HG03103 (cell line): ENCODE measurements around the gene ZNF785.
"Not testable (repeated sequence)": the region's sequence is repeated elsewhere in the genome, so short reads cannot be mapped to it uniquely, and the experiment has no call there.

Source experiments
- ATAC-seq: cut with Tn5 transposase; IDR thresholded peaks from one replicate; pipeline ENCODE4 v1.9.1; 2021; ENCODE audit warnings: low read depth; ENCODE audit not compliant: unreplicated experiment

The ZNF785 gene

DNA sequence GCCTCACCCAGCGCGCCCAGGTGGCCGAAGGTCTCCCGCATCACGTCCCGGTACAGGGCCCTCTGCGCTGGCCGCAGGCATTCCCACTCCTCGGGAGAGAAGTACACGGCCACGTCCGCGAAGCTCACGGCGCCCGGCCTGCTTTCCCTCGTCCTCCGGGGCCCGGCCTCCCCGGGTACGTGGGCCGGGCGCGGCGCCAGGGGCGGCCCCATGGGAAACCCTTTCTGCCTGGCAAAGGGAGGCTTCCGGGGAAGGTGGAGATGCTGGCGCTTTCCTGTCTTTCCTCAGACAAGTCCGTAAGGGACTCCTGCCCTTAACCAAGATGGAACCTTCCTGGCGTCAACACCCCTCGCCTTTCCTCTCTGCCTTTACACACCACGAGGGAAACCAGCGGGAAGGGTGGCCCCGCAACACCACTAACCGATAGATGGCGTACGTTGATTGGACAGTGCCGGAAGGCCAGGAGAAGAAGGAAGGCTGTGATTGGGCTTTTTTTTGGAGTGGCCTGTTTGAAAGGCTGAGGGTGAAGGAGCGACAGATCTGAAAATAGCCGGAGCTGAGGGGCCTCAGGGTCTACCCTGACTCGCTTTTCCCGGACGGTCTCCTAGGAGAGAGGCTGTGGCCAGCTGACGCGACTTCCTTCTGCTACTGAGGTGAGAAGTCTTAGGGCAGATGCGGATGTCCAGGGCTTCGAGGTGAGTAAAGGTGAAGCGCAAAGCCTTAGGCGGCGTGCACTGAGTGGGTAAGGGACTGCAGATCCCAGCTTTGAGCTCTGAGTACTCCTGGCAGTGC, at the start of gene ZNF785:
ZNF785 (minus strand) TSS at position 298 of the 792 bp plus-strand sequence; CDS start at position 212, 86 bp downstream.
- peak; percentile 84 for ATAC-seq

DNA sequence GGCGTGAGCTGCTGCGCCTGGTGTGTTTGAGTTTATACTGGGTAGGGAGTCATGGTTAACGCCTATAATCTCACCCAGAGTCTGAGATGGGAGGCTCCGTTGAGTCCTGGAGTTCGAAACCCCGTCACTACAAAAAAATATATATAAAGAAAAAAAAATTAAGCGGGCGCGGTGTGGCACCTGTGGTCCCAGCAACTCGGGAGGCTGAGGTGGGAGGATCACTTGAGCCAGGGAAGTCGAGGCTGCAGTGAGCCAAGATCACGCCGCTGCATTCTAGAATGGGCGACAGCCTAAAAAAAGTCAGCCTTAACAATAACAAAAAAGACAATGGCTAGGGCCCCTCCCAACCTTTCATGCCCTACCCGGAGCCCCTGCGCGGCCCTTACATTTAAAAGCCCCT, 48.0 kb upstream of the ZNF785 start:
- no peak for ATAC-seq

DNA sequence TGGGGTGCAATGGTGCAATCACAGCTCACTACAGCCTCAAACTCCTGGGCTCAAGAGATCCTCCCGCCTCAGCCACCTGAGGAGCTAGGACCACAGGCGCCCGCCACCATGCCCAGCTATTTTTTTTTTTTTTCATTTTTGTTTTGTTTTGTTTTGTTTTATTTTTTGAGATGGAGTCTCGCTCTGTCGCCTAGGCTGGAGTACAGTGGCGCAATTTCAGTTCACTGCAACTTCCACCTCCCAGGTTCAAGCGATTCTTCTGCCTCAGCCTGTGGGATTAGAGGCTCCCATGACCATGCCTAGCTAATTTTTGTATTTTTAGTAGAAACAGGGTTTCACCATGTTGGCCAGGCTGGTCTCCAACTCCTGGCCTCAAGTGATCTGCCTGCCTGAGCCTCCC, 47.0 kb upstream of the ZNF785 start:
- ATAC-seq = not testable (repeated sequence)

DNA sequence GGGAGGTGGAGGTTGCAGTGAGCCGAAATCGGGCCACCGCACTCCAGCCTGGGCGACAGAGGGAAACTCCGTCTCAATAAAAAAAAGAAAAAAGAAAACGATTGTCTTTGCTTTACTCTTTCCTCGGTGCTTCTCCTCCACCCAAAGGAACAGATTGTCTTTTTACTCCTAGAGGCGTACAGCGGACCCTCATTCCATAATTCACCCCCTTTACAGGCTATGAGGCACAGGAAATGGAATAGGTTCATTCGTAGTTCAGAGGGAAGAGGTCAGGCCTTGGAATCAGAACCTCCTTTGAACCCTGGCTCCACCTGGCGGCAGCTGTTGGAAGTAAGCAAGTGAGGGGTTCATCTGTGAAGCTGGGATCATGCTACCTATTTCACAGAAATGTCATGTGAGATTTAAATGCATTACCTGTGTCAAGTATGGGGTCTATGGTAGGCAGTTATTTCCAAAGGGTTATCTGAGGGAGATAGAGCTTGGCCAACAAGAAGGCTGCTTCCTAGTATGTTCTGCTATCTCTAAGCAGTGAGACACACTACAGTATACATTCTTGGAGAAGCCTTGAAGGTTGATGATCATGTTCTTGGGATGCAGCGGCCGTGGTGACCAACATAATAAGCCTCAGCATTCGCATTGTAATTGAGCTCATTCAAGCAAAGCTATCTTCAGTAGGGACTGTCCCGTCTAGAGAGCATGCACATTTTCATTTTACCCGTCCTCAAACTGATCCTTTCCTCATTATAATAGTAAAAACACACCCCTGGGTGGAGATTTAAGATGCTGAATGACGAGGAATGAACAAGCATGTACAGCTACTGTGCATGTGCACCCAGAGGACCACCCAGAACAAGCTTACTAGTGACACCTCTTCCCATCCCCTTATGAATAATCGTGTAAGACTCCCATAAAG, 43.4 kb upstream of the ZNF785 start:
- ATAC-seq = no peak

DNA sequence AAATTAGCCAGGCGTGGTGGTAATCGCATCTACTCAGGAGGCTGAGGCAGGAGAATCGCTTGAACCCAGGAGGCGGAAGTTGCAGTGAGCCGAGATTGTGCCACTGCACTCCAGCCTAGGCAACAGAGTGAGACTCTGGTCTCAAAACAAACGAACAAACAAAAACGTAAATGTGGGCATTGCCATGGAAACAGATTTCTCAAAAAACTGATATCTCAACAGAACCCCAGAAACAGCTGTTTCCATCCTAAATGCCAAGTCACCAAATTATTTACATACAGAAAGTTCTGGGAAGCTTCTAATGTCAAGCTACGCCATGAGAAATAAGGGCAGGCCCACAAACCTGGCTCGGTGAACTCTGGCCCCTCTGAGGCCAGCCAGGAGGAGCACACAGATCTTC, 40.7 kb upstream of the ZNF785 start:
- ATAC-seq = no peak

DNA sequence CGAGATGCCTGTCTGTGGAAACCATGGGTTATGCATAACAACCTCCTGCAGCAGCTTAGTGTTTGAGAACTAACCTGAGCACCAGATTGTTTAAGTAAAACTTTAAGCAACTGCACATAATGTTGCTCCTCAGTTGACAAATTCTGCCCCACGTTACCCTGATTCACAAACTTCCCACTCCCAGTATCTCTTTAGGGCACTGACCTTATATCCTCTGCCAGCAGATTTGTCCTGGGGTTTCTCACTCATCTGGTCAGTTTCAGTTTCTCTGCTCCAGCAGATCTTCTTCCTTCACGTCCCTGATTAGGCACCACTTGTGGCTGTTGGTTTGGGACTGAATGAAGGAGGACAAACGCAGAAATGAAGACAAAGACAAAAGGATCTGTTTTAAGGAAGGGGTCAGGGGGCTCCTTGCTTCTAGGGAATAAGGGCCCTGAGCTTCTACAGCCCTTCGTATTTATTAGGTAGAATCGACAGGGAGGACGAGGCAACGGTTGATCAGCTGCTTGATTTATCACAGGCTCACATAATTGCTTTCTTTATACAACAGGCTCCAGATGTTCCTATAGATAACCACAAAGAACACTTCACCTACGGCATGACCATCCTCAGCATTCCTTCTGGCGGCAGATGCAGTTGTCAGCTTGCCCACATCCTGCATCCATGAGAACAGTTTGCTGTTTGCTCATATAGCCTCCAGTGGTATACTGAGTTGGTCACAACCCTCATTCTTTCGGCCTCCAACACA, 38.2 kb upstream of the ZNF785 start:
- ATAC-seq = no peak

DNA sequence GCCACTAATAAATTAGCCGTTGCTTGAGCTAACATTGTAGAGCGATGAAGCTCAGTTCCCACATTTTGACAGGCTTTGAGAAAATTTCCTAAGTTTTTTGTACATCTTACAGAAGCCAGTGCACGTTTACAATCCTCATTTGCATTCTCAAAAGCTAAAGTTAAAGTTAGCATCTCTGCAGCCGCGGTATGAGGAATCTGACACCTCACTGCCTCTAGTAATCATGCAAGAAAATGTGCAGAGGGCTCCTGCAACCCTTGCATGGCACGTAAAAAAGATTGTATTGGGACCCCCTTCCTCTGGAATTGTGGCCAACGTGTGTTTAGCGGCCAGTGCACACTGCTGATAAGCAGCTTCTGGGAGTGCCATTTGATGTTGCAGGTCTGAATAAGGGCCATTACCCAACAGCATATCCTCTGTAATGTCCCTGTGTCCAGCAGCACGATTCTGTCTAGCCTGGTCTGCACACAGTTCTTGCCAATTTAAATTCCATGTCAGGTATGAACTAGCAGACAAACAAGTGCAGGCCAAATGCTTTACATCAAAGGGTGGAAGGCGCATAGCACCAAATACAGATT, 37.0 kb upstream of the ZNF785 start:
- no peak for ATAC-seq

DNA sequence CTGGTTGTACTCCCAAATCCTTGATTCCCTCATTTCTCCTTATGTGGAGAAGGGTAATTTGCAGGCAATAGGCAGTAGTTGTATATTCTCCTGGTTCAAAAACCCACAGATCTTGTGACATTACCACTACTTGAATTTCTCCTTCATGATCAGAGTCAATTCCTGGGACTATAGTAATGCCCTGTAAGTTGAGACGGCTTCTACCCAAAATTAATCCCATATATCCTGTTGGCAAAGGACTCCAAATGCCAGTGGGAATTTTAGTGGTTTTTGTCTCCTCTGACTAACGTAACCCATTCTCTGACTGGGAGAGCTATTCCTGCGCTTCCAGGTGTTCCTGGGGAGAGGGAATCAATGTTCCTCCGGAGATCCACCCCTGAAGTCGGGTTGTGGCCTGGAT, 36.3 kb upstream of the ZNF785 start:
- ATAC-seq = no peak

DNA sequence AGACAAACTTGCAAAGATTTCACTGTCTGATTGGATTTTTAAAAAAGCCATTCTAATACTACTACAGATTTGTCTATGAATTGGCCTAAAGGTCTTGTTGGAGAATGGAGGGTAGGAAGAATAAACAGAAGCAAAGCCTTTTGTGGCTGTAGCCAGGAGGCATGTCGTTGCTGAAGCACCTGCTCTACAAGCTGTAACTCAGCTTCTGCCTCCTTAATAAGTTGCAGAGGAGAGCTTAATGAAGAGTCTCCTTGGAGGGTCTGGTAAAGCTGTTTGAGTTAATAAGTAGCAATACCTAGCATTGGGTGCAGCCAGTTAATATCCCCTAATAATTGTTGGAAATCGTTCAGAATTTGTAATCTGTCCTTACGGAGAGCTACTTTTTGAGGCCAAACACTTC, 34.7 kb upstream of the ZNF785 start:
- ATAC-seq = no peak

DNA sequence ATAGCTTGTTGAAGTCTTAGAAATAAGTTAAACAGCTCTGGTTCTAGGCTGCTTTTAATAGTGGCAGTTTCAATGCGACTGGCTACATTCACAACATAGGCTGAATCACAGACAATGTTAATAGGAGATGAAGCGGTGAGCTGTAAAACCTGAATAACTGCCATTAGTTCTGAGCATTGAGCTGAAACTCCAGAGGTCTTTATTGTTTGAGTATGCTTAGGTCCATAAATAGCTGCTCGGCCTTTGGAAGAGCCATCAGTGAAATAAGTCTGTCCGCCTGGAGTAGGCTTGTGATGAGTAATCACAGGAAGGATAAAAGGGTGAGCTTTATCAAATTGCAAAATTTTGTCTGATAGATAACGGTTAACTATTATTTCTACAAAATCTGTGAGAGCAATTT, 34.1 kb upstream of the ZNF785 start:
- ATAC-seq = no peak

DNA sequence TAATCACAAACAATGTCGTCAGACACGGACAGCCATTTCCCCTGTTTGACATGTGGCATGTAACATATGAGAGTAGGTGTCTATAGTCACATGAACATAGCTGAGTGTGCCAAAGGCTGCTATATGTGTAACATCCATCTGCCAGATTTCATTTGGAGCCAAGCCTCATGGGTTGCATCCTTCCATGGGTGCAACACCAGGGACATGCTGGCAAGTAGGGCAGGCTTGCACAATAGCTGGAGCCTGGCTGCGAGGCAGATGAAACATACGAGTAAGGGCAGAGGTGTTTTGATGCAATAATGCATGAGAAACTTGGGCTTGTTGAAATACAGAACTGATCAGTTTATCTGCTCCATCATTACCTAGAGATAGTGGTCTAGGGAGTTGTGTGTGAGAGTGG, 33.7 kb upstream of the ZNF785 start:
- no peak for ATAC-seq

DNA sequence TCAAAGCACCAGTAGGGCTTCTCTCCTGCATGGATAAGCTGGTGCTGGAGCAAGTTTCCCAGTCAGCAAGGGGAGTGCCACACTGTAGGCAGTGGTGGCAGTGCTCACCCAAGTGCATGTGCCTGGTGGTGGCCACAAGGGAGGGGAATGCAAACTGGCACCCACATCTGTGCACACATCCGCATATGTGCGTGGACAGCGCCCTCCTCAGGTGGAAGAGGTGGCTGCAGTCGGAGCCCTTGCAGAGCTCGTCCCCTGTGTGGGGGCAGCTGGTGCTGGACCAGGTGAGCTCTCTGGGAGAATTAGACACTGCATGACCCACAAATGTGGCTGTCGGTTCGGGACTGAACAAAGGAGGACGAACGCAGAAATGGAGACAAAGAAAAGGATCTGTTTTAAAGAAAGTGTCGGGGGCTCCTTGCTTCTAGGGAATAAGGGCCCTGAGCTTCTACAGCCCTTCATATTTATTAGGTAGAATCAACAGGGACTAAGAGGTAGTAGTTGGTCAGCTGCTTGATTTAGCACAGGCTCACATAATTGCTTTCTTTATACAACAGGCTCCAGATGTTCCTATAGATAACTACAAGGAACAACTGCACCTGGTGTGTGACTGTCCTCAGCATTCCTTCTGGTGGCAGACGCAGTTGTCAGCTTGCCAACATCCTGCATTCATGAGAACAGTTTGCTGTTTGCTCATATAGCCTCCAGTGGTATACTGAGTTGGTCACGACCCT, 30.0 kb upstream of the ZNF785 start:
- ATAC-seq = no peak

DNA sequence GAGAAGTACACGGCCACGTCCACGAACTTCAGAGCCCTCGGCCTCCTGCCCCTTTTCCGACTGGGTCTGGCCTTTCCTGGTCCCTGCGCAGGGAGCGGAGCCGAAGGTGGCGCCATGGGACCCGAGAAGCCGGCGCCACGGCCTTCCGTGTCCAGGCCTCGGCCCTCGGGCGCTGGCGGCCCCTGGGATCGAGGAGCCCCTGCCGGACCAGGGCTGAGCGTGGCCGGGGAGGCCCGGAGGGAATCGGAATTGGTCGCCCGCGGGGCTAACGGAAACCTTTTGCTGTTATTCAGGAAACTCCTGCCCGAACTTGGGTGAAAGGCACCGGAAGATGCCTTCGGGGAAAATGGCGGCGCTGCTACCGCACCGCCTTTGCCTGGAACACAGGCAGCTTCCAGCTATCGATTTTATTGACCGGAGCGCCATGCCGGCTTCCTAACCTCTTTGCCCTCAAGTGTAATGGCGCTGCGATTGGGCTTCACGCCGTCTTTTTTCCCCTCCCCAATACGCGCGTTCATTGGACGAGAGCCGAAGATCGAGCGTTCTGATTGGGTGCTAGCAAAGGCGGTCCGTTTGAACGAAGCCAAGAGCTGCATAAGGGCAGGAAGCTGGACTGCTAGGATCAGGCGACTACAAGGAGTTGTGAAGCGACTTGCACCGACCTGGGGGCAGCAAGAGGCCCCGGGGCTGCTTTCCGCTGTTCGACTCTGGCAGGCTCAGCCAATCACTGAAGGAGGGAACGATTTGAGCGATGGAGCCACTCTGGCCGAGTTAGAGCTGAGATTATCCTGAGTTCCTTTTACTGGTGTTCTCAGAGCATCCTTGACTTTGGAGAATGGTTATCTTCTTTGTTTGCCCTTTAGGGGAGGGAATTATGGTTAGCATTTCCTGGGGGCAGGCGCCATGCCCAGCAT, 24.7 kb upstream of the ZNF785 start, which contains the start of gene ZNF689:
ZNF689 (minus strand) TSS at position 464 of the 914 bp plus-strand sequence; CDS start at position 116, 348 bp downstream.
- ATAC-seq = peak; percentile 82

DNA sequence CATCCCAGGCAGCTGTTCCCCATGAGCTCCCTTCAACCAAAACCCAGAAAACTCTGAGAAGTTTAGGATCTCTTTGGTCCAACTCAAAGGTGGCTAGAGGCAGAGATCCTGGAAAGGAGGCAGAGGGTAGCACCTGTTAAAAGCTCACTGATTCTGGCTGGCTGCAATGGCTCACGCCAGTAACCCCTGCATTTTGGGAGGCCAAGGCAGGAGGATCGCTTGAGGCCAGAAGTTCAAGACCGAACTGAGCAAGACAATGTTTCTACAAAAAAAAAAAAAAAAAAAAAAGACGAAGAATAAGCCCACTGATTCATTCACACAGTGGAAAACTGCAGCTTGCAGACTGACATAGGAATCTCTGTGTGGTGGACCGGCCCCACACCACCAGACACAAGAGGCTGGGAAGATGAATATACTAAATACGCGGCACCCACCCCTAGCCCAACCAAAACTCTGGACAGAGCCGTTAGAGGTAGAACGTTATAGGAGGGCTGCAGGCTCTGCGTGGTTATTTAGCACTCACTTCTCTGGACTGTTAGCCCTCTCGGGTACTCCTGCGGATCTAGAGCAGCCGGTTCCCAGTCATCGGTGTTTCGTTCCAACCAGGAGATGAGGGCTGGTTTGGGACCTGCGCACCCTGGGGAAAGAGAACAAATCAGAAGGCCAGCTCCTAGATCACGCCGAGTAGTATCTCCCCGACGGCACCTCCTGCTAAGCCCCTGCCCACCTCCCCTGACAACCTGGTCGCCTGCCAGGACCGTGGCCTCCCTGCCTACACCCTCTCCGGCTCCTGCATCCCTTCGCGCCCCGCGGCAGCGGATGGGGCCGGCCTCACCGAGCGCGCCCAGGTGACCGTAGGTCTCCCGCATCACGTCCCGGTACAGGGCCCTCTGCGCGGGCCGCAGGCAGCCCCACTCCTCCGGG, 23.8 kb upstream of the ZNF785 start:
- ATAC-seq = no peak

DNA sequence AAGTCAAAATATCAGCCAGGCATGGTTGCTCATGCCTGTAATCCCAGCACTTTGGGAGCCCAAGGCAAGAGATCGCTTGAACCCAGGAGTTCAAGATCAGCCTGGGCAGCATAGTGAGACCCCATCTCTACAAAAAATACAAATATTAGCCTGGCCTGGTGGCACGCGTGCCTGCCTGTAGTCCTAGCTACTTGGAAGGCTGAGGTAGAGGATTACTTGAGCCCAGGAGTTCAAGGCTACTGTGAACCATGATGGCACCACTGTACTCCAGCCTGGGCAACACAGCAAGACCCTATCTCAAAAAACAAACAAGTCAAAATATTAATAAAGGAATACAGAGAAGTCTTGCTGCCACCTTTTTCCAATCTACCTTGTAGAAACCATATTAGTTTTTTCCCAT, 20.5 kb upstream of the ZNF785 start:
- ATAC-seq = no peak

DNA sequence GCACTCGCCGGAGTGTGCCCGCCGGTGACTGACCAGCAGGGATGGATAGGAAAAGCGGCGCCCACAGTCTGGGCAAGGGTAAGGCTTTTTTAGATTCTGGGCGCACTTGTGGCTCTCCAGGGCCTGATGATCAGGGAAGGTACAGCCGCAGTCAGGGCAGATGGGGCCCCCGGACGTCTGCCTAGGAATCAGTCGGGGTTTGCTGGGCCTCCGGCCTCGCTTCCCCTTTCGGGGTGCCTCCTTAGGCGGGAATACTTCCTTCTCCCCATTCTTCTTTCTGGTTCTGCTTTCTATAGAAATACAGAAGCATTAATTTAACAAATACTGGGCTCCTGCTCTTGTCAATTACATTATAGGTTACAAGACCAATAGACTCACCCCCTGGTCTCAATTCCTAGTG, 19.7 kb upstream of the ZNF785 start:
- ATAC-seq = no peak

DNA sequence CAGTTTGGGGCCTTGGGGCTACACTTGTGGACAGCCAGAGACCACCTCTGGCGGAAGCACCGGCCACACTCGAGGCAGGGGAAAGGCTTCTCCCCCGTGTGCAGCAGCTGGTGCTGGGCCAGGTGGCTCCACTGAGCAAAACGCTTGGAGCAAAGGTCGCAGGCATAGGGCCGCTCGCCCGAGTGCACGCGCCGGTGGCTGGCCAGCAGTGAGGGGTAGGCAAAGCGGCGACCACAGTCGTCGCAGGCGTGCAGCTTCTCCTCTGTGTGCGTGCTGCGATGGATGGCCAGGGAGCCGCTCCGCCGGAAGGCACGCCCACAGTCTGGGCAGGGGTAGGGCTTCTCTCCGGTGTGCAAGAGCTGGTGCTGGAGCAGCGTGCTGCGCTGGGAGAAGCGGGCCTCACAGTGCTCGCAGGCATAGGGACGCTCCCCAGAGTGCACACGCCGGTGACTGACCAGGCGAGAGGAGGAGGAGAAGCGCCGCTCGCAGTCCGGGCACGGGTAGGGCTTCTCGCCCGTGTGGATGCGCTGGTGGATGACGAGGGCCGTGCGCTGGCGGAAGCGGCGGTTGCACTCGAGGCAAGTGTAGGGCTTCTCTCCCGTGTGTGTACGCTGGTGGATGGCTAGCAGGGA, 18.9 kb upstream of the ZNF785 start:
- no peak for ATAC-seq
